ENCODE data around the gene SSR1. TPM values are rescaled to one million over a fixed set of nuclear protein-coding genes. Genes with fewer than 3 reads are reported as not detected.

Gene SSR1
- total and polyA plus RNA-seq, 5 experiments from 2014 or later: 97.5 to 159 (median 136) TPM

GRCh38 chr6:7247828-7248227 lies 65.2 kb downstream of the SSR1 start:
- Mint-ChIP-seq H3K4me1 (peaks cover 6 to 17% (median 10%) of the 10 kb centered on the region in 4 donors), H3K27ac (no peak overlapping the region), H3K9me3 (no peaks in the 10 kb centered on the region), H3K27me3 (no peaks in the 10 kb centered on the region), H3K36me3 (peaks cover 2 to 55% (median 7%) of the 10 kb centered on the region in 3 donors), H3K4me3 (no peak overlapping the region)
- no peak for DNase-seq
- POLR2A ChIA-PET: no interaction called here
- ATAC-seq: no peak

- Mint-ChIP-seq H3K9me3 (no peaks in the 10 kb centered on the region), H3K27me3 (no peaks in the 10 kb centered on the region), H3K27ac (no peak overlapping the region), H3K36me3 (peaks cover 2 to 55% (median 7%) of the 10 kb centered on the region in 3 donors), H3K4me3 (no peak overlapping the region), H3K4me1 (peaks cover 9 to 22% (median 15%) of the 10 kb centered on the region in 4 donors)
- no peak for DNase-seq
- POLR2A ChIA-PET: no interaction called here
- ATAC-seq: no peak
Measured at GRCh38 chr6:7247179-7247456, 65.9 kb downstream of the SSR1 start.

GRCh38 chr6:7246401-7247178 lies 66.4 kb downstream of the SSR1 start:
- H3K4me3 Mint-ChIP-seq: no peak overlapping the region
- ATAC-seq: no peak
- H3K9me3 Mint-ChIP-seq: no peaks in the 10 kb centered on the region
- peaks cover 9 to 27% (median 17%) of the 10 kb centered on the region in 4 donors for H3K4me1 Mint-ChIP-seq
- POLR2A ChIA-PET: no interaction called here
- peaks cover 2 to 54% (median 7%) of the 10 kb centered on the region in 3 donors for H3K36me3 Mint-ChIP-seq
- no peak overlapping the region for H3K27ac Mint-ChIP-seq
- no peaks in the 10 kb centered on the region for H3K27me3 Mint-ChIP-seq
- no peak for DNase-seq

- ATAC-seq (no peak), DNase-seq (no peak)
- no peaks in the 10 kb centered on the region for H3K27me3 Mint-ChIP-seq
- no peaks in the 10 kb centered on the region for H3K9me3 Mint-ChIP-seq
- peak overlapping the region in 1 of 10 donors; percentile 47 for H3K27ac Mint-ChIP-seq
- no peak overlapping the region for H3K4me3 Mint-ChIP-seq
- POLR2A ChIA-PET: no interaction called here
- H3K4me1 Mint-ChIP-seq: peaks cover 9 to 27% (median 23%) of the 10 kb centered on the region in 4 donors
- peaks cover 2 to 53% (median 7%) of the 10 kb centered on the region in 3 donors for H3K36me3 Mint-ChIP-seq
Measured at GRCh38 chr6:7245668-7246393, 67.2 kb downstream of the SSR1 start.

GRCh38 chr6:7243179-7243981 lies 69.6 kb downstream of the SSR1 start:
- peaks cover 13 to 36% (median 26%) of the 10 kb centered on the region in 4 donors for H3K4me1 Mint-ChIP-seq
- H3K27me3 Mint-ChIP-seq: no peaks in the 10 kb centered on the region
- H3K9me3 Mint-ChIP-seq: no peaks in the 10 kb centered on the region
- POLR2A ChIA-PET: interaction anchor here (0.7 kb wide), 1 partner anchor 501 kb away, joined by 7 read pairs; no protein-coding TSS in a partner anchor
- no peak overlapping the region for H3K4me3 Mint-ChIP-seq
- peak overlapping the region; percentile 53 to 87 (median 72) for H3K27ac Mint-ChIP-seq
- ATAC-seq (peak; percentile 76 to 81), DNase-seq (peak in 9 of 10 donors; percentile 12 to 77 (median 52))
- H3K36me3 Mint-ChIP-seq: peaks cover 0 to 45% (median 0%) of the 10 kb centered on the region in 3 donors

- Mint-ChIP-seq H3K27me3 (no peaks in the 10 kb centered on the region), H3K27ac (peak overlapping the region; percentile 49 to 87 (median 72)), H3K9me3 (no peaks in the 10 kb centered on the region), H3K36me3 (peaks cover 0 to 39% (median 0%) of the 10 kb centered on the region in 3 donors), H3K4me1 (peaks cover 13 to 36% (median 26%) of the 10 kb centered on the region in 4 donors), H3K4me3 (no peak overlapping the region)
- POLR2A ChIA-PET: no interaction called here
- no peak for ATAC-seq
- no peak for DNase-seq
Measured at GRCh38 chr6:7242835-7243178, 70.2 kb downstream of the SSR1 start.

GRCh38 chr6:7241709-7242645 lies 71.0 kb downstream of the SSR1 start:
- Mint-ChIP-seq H3K4me3 (no peak overlapping the region), H3K9me3 (no peaks in the 10 kb centered on the region), H3K27ac (peak overlapping the region in 9 of 10 donors; percentile 36 to 86 (median 81)), H3K36me3 (peaks cover 0 to 41% (median 0%) of the 10 kb centered on the region in 3 donors), H3K27me3 (no peaks in the 10 kb centered on the region), H3K4me1 (peaks cover 13 to 36% (median 26%) of the 10 kb centered on the region in 4 donors)
- POLR2A ChIA-PET: interaction anchor here (0.5 kb wide), 1 partner anchor 583 kb away, joined by 4 read pairs; no protein-coding TSS in a partner anchor
- no peak for DNase-seq
- no peak for ATAC-seq

GRCh38 chr6:7241160-7241559 lies 71.8 kb downstream of the SSR1 start:
- peaks cover 15 to 36% (median 29%) of the 10 kb centered on the region in 4 donors for H3K4me1 Mint-ChIP-seq
- H3K27me3 Mint-ChIP-seq: no peaks in the 10 kb centered on the region
- ATAC-seq (no peak), DNase-seq (no peak)
- no peak overlapping the region for H3K4me3 Mint-ChIP-seq
- H3K9me3 Mint-ChIP-seq: no peaks in the 10 kb centered on the region
- H3K36me3 Mint-ChIP-seq: peaks cover 0 to 42% (median 0%) of the 10 kb centered on the region in 3 donors
- POLR2A ChIA-PET: no interaction called here
- H3K27ac Mint-ChIP-seq: peak overlapping the region in 8 of 10 donors; percentile 2 to 86 (median 67)

- H3K27me3 Mint-ChIP-seq: no peaks in the 10 kb centered on the region
- peaks cover 18 to 36% (median 31%) of the 10 kb centered on the region in 4 donors for H3K4me1 Mint-ChIP-seq
Measured at GRCh38 chr6:7240351-7240750, 72.6 kb downstream of the SSR1 start.

GRCh38 chr6:7239590-7239948 lies 73.4 kb downstream of the SSR1 start:
- Mint-ChIP-seq H3K27ac (peak overlapping the region in 5 of 10 donors; percentile 12 to 54 (median 35)), H3K9me3 (no peaks in the 10 kb centered on the region), H3K36me3 (peaks cover 0 to 52% (median 2%) of the 10 kb centered on the region in 3 donors), H3K4me1 (peaks cover 18 to 36% (median 31%) of the 10 kb centered on the region in 4 donors), H3K27me3 (no peaks in the 10 kb centered on the region), H3K4me3 (no peak overlapping the region)
- ATAC-seq (no peak), DNase-seq (no peak)
- POLR2A ChIA-PET: no interaction called here

More at GRCh38 chr6:7240351-7240750, 72.6 kb downstream of the SSR1 start:
- ATAC-seq: no peak
- Mint-ChIP-seq H3K27ac (peak overlapping the region in 4 of 10 donors; percentile 2 to 78 (median 70)), H3K36me3 (peaks cover 0 to 44% (median 0%) of the 10 kb centered on the region in 3 donors), H3K9me3 (no peaks in the 10 kb centered on the region), H3K4me3 (no peak overlapping the region)
- no peak for DNase-seq
- POLR2A ChIA-PET: no interaction called here

- H3K27me3 Mint-ChIP-seq: no peaks in the 10 kb centered on the region
- H3K27ac Mint-ChIP-seq: peak overlapping the region in 8 of 10 donors; percentile 31 to 77 (median 57)
- no peaks in the 10 kb centered on the region for H3K9me3 Mint-ChIP-seq
- POLR2A ChIA-PET: interaction anchor here (0.6 kb wide), 1 partner anchor 376 kb away, joined by 3 read pairs; no protein-coding TSS in a partner anchor
- peaks cover 18 to 37% (median 33%) of the 10 kb centered on the region in 4 donors for H3K4me1 Mint-ChIP-seq
- H3K4me3 Mint-ChIP-seq: no peak overlapping the region
- ATAC-seq: peak; percentile 75 to 79
- peaks cover 0 to 55% (median 2%) of the 10 kb centered on the region in 3 donors for H3K36me3 Mint-ChIP-seq
- DNase-seq: peak; percentile 46 to 86 (median 64)
Measured at GRCh38 chr6:7238900-7239589, 74.0 kb downstream of the SSR1 start.

Measured in naive thymus-derived CD8-positive, alpha-beta T cell (primary cell).